Body of pancreas (tissue), 4 donors: ENCODE results near the gene DAAM1.

Experiments used
- POLR2A ChIP-seq, 3 donors: fragments of 450-650 bp; IDR thresholded peaks; one replicate each; pipeline ENCODE4 v1.6.1; 2016; ENCODE audit warnings: antibody characterized with exemption in 3 of 3, mild to moderate bottlenecking in 2 of 3
- TF ChIP-seq, protein P1 (sequence below), 7 experiments: fragments of 450-650 bp in 4 of 7; fragments of 200-600 bp in 3 of 7; sonication (generic) in 3 of 7; IDR thresholded peaks; one replicate each; pipeline ENCODE4 v1.5.1; 2016 to 2019; ENCODE audit warnings: antibody characterized with exemption in 7 of 7

DNA sequence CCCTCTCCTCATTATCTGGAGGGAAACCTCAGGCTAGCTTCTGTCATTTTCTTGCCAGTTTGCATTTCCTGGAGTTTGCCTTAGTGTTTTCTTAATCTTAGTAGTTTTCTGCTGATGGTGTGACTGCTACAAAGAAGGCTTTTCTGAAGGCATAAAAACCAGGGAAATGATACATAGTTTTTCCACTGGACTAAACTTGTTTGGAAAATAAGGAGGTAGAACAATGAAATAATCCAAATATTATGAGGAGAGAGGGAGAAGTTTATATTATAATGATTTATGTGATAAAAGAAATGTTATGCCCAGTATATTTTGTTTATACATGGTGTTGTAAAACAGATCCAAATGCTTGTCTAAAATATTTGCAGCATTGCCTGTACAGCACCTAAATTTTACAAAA lies 22.2 kb downstream of the DAAM1 start:
- TF ChIP-seq POLR2A (IDR thresholded peaks at IDR 0.05) = no peak
- TF ChIP-seq, protein P1, sequence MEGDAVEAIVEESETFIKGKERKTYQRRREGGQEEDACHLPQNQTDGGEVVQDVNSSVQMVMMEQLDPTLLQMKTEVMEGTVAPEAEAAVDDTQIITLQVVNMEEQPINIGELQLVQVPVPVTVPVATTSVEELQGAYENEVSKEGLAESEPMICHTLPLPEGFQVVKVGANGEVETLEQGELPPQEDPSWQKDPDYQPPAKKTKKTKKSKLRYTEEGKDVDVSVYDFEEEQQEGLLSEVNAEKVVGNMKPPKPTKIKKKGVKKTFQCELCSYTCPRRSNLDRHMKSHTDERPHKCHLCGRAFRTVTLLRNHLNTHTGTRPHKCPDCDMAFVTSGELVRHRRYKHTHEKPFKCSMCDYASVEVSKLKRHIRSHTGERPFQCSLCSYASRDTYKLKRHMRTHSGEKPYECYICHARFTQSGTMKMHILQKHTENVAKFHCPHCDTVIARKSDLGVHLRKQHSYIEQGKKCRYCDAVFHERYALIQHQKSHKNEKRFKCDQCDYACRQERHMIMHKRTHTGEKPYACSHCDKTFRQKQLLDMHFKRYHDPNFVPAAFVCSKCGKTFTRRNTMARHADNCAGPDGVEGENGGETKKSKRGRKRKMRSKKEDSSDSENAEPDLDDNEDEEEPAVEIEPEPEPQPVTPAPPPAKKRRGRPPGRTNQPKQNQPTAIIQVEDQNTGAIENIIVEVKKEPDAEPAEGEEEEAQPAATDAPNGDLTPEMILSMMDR (IDR thresholded peaks at IDR 0.05) = no peak
